ENCODE data around the gene UBL3.

GRCh38 chr13:29817604-29818378, 32.6 kb downstream of the UBL3 start:
- TF ChIP-seq CTCF (IDR thresholded peaks at IDR 0.05) (no peak), POLR2A (IDR thresholded peaks at IDR 0.05) (no peak), POLR2AphosphoS5 (IDR thresholded peaks at IDR 0.05) (no peak)

All from prostate gland (tissue), 2 donors.